GM18505 (cell line): Measurements from ENCODE around the gene PDZRN3.

Experiments used
- ATAC-seq: cut with Tn5 transposase; IDR thresholded peaks from one replicate; pipeline ENCODE4 v1.9.1; 2021; ENCODE audit not compliant: unreplicated experiment
- POLR2A ChIP-seq: IDR thresholded peaks from 4 replicates; pipeline ENCODE4 v1.6.1; 2011; ENCODE audit warnings: borderline replicate concordance; ENCODE audit not compliant: insufficient read depth, insufficient read length; ENCODE audit errors: extremely low read depth

The PDZRN3 gene

GRCh38 chr3:73404435-73404834 is 220.3 kb downstream of the PDZRN3 start:
- TF ChIP-seq POLR2A, result no peak
- no peak for ATAC-seq

DNA sequence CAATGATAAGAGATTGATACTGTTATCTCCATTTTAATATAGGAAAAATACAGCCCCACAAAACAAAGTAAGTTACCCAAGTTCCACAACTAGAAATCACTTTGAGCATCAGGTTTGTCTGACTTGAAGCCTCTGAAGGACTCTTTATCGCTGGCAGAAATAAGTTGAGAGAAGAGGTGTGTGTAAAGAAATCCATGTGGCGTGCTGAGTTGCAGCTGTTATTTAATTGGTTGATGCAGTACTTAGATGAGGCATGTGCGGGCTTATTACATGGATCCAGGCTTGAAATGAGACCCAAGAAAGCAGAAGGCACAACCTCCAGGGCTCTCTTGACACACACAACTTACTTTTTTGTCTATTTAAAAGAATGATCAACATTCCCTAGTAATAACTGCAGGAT is 221.3 kb downstream of the PDZRN3 start:
- no peak for ATAC-seq
- no peak for TF ChIP-seq POLR2A

DNA sequence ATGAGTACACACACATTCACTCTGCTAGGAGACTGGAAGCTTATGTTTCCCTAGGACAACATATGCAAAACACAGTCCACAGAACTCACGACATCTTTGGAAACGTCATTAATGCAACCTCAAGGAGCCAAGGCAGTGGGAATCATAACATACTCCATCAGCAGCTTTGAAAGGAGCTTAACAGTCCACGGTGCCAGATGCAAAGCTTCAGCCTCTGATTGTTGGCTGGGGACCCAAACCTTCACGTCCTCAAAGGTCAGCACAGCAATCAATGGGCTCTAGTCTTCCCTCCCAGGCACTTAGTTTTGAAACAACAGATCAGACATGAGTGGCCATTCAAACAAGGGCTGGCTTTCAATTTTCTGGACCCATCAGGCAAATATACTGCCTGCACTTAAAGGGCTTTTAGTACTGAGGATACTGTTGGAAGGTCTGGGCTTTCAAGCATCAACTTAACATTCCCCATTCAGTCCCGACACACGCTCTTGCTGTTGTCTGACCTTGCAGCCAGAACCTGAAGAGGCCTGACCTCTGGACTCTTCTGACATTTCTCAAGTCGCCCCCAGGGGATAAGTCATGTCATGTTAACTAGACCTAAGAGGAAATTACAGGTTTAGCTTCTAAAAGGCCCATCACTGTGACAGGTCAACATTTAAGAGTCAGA is 223.0 kb downstream of the PDZRN3 start:
- ATAC-seq, result no peak
- no peak for TF ChIP-seq POLR2A

- TF ChIP-seq POLR2A, result no peak
- ATAC-seq, result no peak
These were observed 223.7 kb downstream of the PDZRN3 start for GRCh38 chr3:73401059-73401458.

- no peak for TF ChIP-seq POLR2A
- no peak for ATAC-seq
These were observed 225.0 kb downstream of the PDZRN3 start for GRCh38 chr3:73399666-73400253.

DNA sequence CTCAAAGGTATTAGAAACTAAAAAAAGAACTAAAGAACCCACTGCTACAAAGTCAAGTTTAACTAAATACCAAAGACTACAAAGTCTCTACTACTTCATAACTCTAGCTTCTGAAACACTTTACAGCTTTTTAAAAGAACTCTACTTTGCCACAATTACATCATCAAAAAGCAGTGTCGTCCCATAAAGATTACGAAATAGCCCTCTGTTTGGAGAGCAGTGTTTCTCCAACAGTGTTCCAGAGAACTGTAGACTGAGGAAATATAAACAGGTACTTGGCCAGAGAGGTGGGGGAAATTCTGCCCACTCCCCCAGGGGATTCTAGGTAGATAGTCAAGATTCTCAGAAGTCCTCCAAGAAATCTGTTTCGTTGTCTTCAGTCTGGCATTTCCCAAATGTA is 225.6 kb downstream of the PDZRN3 start:
- TF ChIP-seq POLR2A, result no peak
- ATAC-seq, result no peak

DNA sequence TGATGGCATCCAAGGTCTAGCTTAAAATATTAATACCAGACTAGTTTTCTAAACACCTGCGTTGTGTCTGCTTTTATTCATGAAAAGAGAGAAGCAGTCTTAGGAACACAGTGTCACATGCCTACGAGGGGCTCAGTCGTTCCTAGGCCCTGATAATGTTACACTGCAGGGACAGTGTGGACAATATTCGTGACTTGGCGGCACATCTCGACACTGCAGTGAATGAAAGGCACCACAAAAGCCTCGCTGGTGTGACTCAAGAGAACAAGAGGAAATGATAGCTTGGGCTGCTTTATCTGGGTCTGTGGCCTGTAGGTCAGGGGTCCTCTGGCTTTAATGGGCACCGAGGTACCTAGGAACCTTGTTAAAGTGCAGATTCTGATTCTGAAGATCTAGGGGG is 226.7 kb downstream of the PDZRN3 start:
- no peak for ATAC-seq
- no peak for TF ChIP-seq POLR2A

DNA sequence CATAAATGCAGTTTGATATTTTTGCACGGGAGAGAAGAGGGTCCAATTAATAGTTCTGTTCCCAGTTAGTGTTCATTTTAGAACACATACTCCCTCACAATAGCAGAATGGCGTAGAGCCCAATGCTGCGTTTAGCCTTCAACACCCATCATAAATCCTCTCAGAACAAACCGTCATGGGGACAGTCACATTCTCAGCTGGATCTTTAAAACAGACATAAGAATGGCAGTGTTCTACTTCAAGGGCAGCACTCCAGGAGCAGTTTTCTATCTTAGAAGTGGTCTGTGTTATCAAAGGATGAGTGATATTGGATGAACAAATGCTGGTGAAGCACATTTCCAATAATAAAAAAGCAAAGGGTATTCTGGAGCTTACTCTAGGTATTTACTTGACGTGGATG is 230.5 kb downstream of the PDZRN3 start:
- no peak for TF ChIP-seq POLR2A
- ATAC-seq, result no peak

GRCh38 chr3:73393005-73393404 is 231.7 kb downstream of the PDZRN3 start:
- TF ChIP-seq POLR2A, result no peak

GRCh38 chr3:73391984-73392383 is 232.8 kb downstream of the PDZRN3 start:
- no peak for TF ChIP-seq POLR2A
- ATAC-seq, result no peak

More at GRCh38 chr3:73393005-73393404, 231.7 kb downstream of the PDZRN3 start:
- ATAC-seq, result no peak

DNA sequence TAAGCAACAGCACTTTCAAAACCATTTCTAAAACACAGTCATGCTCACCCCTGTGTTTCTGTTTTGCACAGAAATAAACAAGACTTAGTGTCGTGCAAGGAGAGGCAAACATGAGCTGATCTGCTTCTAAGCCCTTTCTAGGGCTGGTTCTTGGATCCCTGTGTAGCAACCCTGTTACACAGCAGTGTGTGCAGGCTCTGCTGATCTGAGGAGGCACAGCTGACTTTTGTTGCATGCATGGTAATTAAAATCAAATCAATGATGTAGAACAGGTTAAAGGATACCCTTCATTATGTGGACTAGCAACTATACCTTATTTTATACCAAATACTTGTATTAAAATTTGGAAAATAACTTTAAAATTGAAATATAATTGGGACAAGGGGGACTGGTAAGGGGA is 234.8 kb downstream of the PDZRN3 start:
- no peak for ATAC-seq
- no peak for TF ChIP-seq POLR2A

- TF ChIP-seq POLR2A, result no peak
- ATAC-seq, result no peak
These were observed 235.5 kb downstream of the PDZRN3 start for GRCh38 chr3:73389117-73389813.

- ATAC-seq, result no peak
- no peak for TF ChIP-seq POLR2A
These were observed 239.2 kb downstream of the PDZRN3 start for GRCh38 chr3:73385568-73385967.

- no peak for ATAC-seq
- TF ChIP-seq POLR2A, result no peak
These were observed 240.4 kb downstream of the PDZRN3 start for GRCh38 chr3:73384091-73384906.

DNA sequence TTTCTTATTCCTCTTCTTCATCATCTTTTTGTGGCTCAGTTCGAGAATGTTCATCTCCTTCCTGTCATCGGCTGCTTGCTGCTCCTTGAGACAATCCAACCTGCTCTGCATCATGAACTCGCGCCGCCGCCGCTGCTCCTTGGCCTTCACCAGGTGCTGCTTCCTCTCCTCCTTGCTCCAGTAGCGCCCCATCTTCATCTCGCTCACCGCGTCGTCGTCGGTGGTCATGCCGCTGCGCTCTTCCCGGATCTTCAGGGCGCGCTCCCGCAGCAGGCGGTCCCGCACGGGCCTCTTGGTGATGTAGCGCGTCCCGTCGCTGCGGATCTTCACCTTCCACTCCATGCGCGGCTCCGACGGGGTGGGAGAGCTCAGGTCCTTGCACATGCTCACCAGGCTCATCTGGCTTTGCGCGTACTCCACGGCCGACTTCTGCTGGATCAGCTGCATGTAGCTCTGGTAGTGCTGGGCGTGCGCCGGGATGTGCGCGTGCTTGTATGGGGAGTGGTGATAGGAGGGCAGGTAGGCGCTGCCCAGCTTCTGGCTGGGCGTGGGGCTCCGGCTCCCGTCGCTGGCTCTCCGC is 241.2 kb downstream of the PDZRN3 start:
- ATAC-seq, result no peak
- TF ChIP-seq POLR2A, result no peak
